ENCODE data around the gene ENTREP3.
"Not testable (repeated sequence)": the region's sequence is repeated elsewhere in the genome, so short reads cannot be mapped to it uniquely, and the experiment has no call there.

The ENTREP3 gene

DNA sequence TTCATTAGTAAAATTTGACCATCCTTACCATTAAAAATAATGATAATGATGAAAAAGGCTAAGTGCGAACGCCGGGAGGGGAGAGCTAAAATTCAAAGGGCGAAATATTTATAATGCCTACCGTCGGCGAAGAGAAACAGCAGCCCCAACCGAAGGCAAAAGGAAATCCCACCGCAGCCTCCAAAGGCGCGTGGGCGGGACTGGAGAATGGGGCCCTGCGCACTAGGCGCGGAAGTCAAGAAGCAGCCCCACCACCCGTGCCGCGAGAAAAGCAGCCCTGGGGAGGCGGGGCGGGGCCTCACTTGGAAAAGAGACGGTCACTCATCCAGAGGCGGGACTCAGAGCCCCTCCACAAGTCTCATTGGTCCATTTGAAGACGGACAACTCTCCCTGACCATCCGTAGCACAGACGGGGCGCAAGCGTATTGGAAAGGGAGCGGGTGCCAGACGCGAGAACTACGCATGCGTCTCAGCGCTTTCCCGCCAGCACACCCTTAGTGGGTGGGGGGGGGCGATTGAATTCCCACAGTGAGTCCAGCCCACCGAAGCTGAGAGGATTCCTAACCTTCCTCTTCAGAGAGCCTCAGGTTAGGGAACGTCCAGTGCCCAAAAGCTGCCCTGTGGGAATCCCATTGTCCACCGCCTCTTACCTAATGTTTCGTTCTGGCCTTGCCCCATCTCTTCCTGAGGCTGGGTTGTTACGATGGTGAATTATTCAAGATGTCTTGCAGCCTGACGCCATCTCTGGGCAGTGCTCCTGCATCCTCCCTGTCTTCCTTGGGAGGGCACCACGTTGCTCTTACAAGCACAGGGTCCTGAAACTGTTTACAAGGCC lies 27.8 kb downstream of the ENTREP3 start:
- TF ChIP-seq, protein P1, sequence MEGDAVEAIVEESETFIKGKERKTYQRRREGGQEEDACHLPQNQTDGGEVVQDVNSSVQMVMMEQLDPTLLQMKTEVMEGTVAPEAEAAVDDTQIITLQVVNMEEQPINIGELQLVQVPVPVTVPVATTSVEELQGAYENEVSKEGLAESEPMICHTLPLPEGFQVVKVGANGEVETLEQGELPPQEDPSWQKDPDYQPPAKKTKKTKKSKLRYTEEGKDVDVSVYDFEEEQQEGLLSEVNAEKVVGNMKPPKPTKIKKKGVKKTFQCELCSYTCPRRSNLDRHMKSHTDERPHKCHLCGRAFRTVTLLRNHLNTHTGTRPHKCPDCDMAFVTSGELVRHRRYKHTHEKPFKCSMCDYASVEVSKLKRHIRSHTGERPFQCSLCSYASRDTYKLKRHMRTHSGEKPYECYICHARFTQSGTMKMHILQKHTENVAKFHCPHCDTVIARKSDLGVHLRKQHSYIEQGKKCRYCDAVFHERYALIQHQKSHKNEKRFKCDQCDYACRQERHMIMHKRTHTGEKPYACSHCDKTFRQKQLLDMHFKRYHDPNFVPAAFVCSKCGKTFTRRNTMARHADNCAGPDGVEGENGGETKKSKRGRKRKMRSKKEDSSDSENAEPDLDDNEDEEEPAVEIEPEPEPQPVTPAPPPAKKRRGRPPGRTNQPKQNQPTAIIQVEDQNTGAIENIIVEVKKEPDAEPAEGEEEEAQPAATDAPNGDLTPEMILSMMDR (IDR thresholded peaks at IDR 0.05; ENCODE audit: low read depth, low read length), result no peak
- no peaks in the 10 kb centered on the region for H3K9me3 ChIP-seq
- H3K27me3 ChIP-seq, result no peaks in the 10 kb centered on the region
- DNase-seq, result peak; percentile 99
- H3K36me3 ChIP-seq, result peaks cover 4% of the 10 kb centered on the region; the same call in 1 of the 2 replicates
- H3K4me3 ChIP-seq (ENCODE audit: low read depth, low read length), result peak overlapping the region; percentile 70
- peaks cover 8% of the 10 kb centered on the region for H3K4me1 ChIP-seq

DNA sequence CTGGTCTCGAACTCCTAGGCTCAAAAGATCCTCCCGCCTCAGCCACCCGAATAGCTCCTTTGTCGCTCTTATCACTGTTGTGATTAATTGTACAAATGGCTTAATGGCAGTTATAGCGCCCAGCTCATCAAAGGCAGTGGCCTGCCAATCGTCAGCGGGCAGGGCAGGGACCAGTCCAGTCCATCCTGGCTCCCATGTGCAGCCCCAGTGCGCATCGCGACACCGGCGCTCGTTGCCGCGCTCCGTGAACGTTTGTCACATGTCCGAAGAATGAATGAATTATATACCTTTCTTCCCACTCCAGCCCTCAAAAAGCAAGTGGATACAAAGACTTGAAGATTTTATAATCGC lies 28.4 kb downstream of the ENTREP3 start:
- DNase-seq, result peak; percentile 67
- H3K4me3 ChIP-seq (ENCODE audit: low read depth, low read length), result peak overlapping the region; percentile 70
- TF ChIP-seq, protein P1 (IDR thresholded peaks at IDR 0.05; ENCODE audit: low read depth, low read length), result no peak
- H3K27me3 ChIP-seq, result no peaks in the 10 kb centered on the region
- H3K4me1 ChIP-seq, result peaks cover 8% of the 10 kb centered on the region
- peaks cover 4% of the 10 kb centered on the region; the same call in 1 of the 2 replicates for H3K36me3 ChIP-seq
- H3K9me3 ChIP-seq, result no peaks in the 10 kb centered on the region

DNA sequence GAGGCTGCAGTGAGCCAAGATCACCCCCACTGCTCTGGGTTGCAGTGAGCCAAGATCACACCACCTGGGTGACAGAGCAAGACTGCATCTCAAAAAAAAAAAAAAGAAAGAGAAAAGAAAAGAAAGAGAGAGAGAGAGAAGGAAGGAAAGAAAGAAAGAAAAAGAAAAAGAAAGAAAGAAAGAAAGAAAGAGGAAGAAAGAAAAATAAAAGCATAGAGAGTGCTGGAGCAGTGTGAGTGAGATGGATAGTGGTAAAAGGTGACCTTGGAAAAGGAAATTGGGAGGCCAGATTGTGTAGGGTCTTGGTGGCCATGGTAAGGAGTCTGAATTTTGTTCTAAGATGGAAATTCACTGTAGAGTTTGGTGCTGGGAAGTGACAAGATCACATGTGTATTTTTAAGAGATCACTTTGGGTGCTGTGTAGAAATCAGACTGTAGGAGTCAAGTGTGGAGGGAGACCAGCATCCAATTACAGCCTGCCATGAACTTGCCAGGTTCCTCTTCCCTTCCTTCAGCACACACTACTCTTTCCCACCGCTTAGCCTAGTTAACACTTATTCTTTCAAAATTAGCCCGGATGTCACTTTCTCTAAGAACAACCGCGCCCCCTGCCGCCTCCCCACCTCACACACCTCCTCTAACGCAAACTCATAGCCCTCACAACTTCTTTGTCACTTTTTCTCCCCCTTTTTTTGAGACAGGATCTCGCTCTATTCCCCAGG lies 28.9 kb downstream of the ENTREP3 start:
- DNase-seq, result peak; percentile 56
- H3K27me3 ChIP-seq, result no peaks in the 10 kb centered on the region
- no peaks in the 10 kb centered on the region for H3K9me3 ChIP-seq
- H3K4me3 ChIP-seq (ENCODE audit: low read depth, low read length), result peak overlapping the region; percentile 70
- TF ChIP-seq, protein P1 (IDR thresholded peaks at IDR 0.05; ENCODE audit: low read depth, low read length), result peak; percentile 59
- peaks cover 8% of the 10 kb centered on the region for H3K4me1 ChIP-seq
- peaks cover 4% of the 10 kb centered on the region; the same call in 1 of the 2 replicates for H3K36me3 ChIP-seq

DNA sequence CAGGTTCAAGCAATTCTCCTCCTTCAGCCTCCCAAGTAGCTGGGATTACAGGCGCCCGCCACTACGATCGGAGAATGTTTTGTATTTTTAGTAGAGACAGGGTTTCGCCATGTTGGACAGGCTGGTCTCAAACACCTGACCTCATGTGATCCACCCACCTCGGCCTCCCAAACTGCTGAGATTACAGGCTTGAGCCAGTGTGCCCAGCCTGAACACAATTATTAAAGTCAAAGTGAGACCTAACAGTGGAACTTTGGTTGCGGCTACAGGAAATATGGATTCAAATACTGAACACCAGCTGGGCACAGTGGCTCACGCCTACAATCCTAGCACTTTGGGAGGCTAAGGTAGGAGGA lies 29.9 kb downstream of the ENTREP3 start:
- not testable (repeated sequence) for H3K36me3 ChIP-seq

DNA sequence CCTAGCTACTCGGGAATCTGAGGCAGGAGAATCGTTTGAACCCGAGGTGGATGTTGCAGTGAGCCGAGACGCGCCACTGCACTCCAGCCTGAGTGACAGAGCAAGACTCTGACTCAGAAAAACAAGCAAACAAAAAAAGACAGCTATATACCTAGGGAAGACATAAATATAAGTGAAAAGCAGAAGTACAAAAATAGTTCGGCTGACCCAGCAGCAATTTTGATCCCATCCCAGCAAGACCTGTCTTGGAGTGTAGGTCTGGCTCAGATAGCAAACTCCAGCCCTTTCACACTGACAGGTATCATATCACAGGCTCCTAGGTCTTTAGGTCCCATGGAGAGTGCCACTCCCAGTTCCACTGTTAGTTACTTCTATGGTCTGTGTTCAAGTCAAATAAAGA lies 32.2 kb downstream of the ENTREP3 start:
- Histone ChIP-seq H3K4me3 (ENCODE audit: low read depth, low read length) (no peak overlapping the region), H3K9me3 (no peaks in the 10 kb centered on the region), H3K36me3 (peaks cover 4% of the 10 kb centered on the region; the same call in 1 of the 2 replicates), H3K27me3 (no peaks in the 10 kb centered on the region), H3K4me1 (peaks cover 9% of the 10 kb centered on the region)
- TF ChIP-seq, protein P1 (IDR thresholded peaks at IDR 0.05; ENCODE audit: low read depth, low read length), result no peak
- DNase-seq, result no peak

More for the DNA sequence above, 29.9 kb downstream of the ENTREP3 start:
- H3K9me3 ChIP-seq; H3K4me3 ChIP-seq (ENCODE audit: low read depth, low read length); H3K4me1 ChIP-seq; H3K27me3 ChIP-seq; DNase-seq: not testable (repeated sequence)

DNA sequence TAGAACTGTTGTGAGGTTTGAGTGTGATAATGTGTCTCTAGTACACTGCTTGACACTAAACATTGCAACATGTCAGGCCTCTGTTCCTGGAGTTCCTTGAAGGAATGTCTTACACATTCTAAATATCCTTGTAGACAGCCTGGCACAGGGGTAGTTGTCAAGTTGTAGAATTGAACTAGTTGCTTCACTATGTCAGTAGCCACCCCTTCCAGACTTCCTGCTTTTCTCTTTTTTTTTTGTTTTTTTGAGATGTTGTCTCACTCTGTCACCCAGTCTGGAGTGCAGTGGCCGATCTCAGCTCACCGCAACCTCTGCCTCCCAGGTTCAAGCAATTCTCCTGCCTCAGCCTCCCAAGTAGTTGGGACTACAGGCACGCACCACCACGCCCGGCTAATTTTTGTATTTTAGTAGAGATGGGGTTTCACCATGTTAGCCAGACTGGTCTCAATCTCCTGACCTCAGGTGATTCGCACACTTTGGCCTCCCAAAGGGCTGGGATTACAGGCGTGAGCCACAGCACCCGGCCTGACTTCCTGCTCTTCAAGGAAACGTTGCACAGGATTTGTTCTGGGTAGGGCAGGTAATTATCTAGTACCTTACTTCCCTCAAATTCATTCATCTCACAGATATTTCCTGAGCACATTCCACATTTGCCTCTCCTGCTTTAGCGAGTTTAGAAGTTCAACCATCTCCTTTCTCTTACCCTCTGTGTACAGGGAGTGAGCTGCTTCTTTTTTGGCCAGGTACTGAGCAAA lies 34.9 kb downstream of the ENTREP3 start:
- H3K4me3 ChIP-seq (ENCODE audit: low read depth, low read length); DNase-seq; H3K4me1 ChIP-seq; H3K36me3 ChIP-seq; H3K27me3 ChIP-seq; H3K9me3 ChIP-seq: not testable (repeated sequence)
